Nephron (organoid): ENCODE measurements around the gene SNX32.
A peak's percentile ranks its signal among the peaks of the same experiment; 100 is the strongest.

Source experiments
- H3K27ac Mint-ChIP-seq, 3 experiments: 2 replicates each; pipeline ENCODE4 v1.8.0; 2020; ENCODE audit warnings: mixed read lengths in 3 of 3, mild to moderate bottlenecking in 2 of 3, moderate library complexity in 1 of 3
- H3K27me3 Mint-ChIP-seq: 2 replicates; pipeline ENCODE4 v1.8.0; 2021; ENCODE audit warnings: low read depth, mild to moderate bottlenecking, moderate library complexity, mixed read lengths
- H3K36me3 Mint-ChIP-seq: 2 replicates; pipeline ENCODE4 v1.8.0; 2020; ENCODE audit warnings: low read depth, mixed read lengths
- H3K4me1 Mint-ChIP-seq: 2 replicates; pipeline ENCODE4 v1.8.0; 2020; ENCODE audit warnings: mixed read lengths
- H3K4me3 Mint-ChIP-seq, 3 experiments: 2 replicates each; pipeline ENCODE4 v1.8.0; 2020; ENCODE audit warnings: mild to moderate bottlenecking in 3 of 3, mixed read lengths in 3 of 3, moderate library complexity in 2 of 3
- H3K9me3 Mint-ChIP-seq: 2 replicates; pipeline ENCODE4 v1.8.0; 2020; ENCODE audit warnings: mixed read lengths
- CTCF ChIP-seq, 3 experiments: fragments of 200-600 bp; sonication (generic); IDR thresholded peaks; one replicate each; pipeline ENCODE4 v1.5.0; 2021; ENCODE audit warnings: antibody characterized with exemption in 3 of 3; ENCODE audit not compliant: unreplicated experiment in 3 of 3

SNX32 gene

GRCh38 chr11:65870706-65871681 lies 37.2 kb downstream of the SNX32 start:
- H3K27ac Mint-ChIP-seq: peak overlapping the region; percentile 74 to 93 (median 84)
- peaks cover 22% of the 10 kb centered on the region for H3K36me3 Mint-ChIP-seq
- H3K4me1 Mint-ChIP-seq: peaks cover 3% of the 10 kb centered on the region
- H3K27me3 Mint-ChIP-seq: no peaks in the 10 kb centered on the region
- no peak for TF ChIP-seq CTCF (IDR thresholded peaks at IDR 0.05; ENCODE audit: unreplicated experiment in 3 of 3)
- H3K4me3 Mint-ChIP-seq: peak overlapping the region; percentile 86 to 92 (median 90)
- H3K9me3 Mint-ChIP-seq: no peaks in the 10 kb centered on the region

GRCh38 chr11:65871811-65872548 lies 38.2 kb downstream of the SNX32 start:
- no peaks in the 10 kb centered on the region for H3K9me3 Mint-ChIP-seq
- H3K27me3 Mint-ChIP-seq: no peaks in the 10 kb centered on the region
- H3K27ac Mint-ChIP-seq: peak overlapping the region; percentile 74 to 93 (median 84)
- no peak for TF ChIP-seq CTCF (IDR thresholded peaks at IDR 0.05; ENCODE audit: unreplicated experiment in 3 of 3)
- H3K36me3 Mint-ChIP-seq: peaks cover 18% of the 10 kb centered on the region
- peaks cover 3% of the 10 kb centered on the region for H3K4me1 Mint-ChIP-seq
- peak overlapping the region; percentile 86 to 92 (median 90) for H3K4me3 Mint-ChIP-seq

- no peak for TF ChIP-seq CTCF (IDR thresholded peaks at IDR 0.05; ENCODE audit: unreplicated experiment in 3 of 3)
- Mint-ChIP-seq H3K27ac (peak within 1 kb of the TSS; percentile 86 to 96 (median 93)), H3K4me3 (peak within 1 kb of the TSS; percentile 93 to 100 (median 98)), H3K36me3 (peaks cover 10% of the 10 kb centered on the region), H3K9me3 (no peaks in the 10 kb centered on the region), H3K27me3 (no peaks in the 10 kb centered on the region), H3K4me1 (peaks cover 3% of the 10 kb centered on the region)
Measured at GRCh38 chr11:65872586-65873317, 39.0 kb downstream of the SNX32 start, which contains the start of gene EFEMP2. Gene EFEMP2 (minus strand): TSS chr11:65872800. CDS start chr11:65872354, 446 bp downstream.

- TF ChIP-seq CTCF (IDR thresholded peaks at IDR 0.05; ENCODE audit: unreplicated experiment in 3 of 3): no peak
- H3K4me1 Mint-ChIP-seq: peaks cover 3% of the 10 kb centered on the region
- H3K9me3 Mint-ChIP-seq: no peaks in the 10 kb centered on the region
- H3K36me3 Mint-ChIP-seq: peaks cover 4% of the 10 kb centered on the region
- peak overlapping the region; percentile 86 to 96 (median 93) for H3K27ac Mint-ChIP-seq
- peak overlapping the region; percentile 93 to 100 (median 98) for H3K4me3 Mint-ChIP-seq
- no peaks in the 10 kb centered on the region for H3K27me3 Mint-ChIP-seq
Measured at GRCh38 chr11:65873318-65874156, 39.8 kb downstream of the SNX32 start.

GRCh38 chr11:65879617-65880016 lies 45.9 kb downstream of the SNX32 start, which contains the start of gene CTSW:
Gene CTSW (plus strand): TSS chr11:65879837. CDS start chr11:65879855, 18 bp downstream.
- Mint-ChIP-seq H3K27ac (no peak within 1 kb of the TSS), H3K27me3 (no peaks in the 10 kb centered on the region), H3K4me1 (peaks cover 3% of the 10 kb centered on the region), H3K36me3 (peaks cover 12% of the 10 kb centered on the region), H3K9me3 (no peaks in the 10 kb centered on the region), H3K4me3 (no peak within 1 kb of the TSS)
- no peak for TF ChIP-seq CTCF (IDR thresholded peaks at IDR 0.05; ENCODE audit: unreplicated experiment in 3 of 3)
